ENCODE data around the gene CUL1. TPM values are rescaled to one million over a fixed set of nuclear protein-coding genes. Genes with fewer than 3 reads are reported as not detected.

CUL1 gene
- total RNA-seq, 2 donors from 2014 or later: 66.6 to 68.6 TPM

GRCh38 chr7:148712678-148713329 is 14.1 kb downstream of the CUL1 start:
- ATAC-seq (replicated peaks in 1 of 2): peak; percentile 21 to 56
- Mint-ChIP-seq H3K27ac (peak overlapping the region; percentile 24), H3K4me1 (ENCODE audit: low read depth) (peaks cover 85% of the 10 kb centered on the region)

GRCh38 chr7:148714498-148714897 is 15.8 kb downstream of the CUL1 start:
- no peaks in the 10 kb centered on the region for H3K9me3 Mint-ChIP-seq
- peak overlapping the region; percentile 18 for H3K27ac Mint-ChIP-seq
- H3K36me3 Mint-ChIP-seq (ENCODE audit: insufficient read depth in 2 of 2): peaks cover 2% of the 10 kb centered on the region in 2 donors
- H3K4me3 Mint-ChIP-seq: peak overlapping the region in 1 of 2 donors; percentile 13
- peaks cover 82% of the 10 kb centered on the region for H3K4me1 Mint-ChIP-seq (ENCODE audit: low read depth)
- H3K27me3 Mint-ChIP-seq (ENCODE audit: low read depth): no peaks in the 10 kb centered on the region
- DNase-seq (no peak), ATAC-seq (replicated peaks in 1 of 2) (peak; percentile 65 to 69)

More at GRCh38 chr7:148712678-148713329, 14.1 kb downstream of the CUL1 start:
- Mint-ChIP-seq H3K27me3 (ENCODE audit: low read depth) (no peaks in the 10 kb centered on the region), H3K9me3 (no peaks in the 10 kb centered on the region), H3K4me3 (peak overlapping the region in 1 of 2 donors; percentile 55), H3K36me3 (ENCODE audit: insufficient read depth in 2 of 2) (peaks cover 2% of the 10 kb centered on the region in 2 donors)
- no peak for DNase-seq

- no peaks in the 10 kb centered on the region for H3K27me3 Mint-ChIP-seq (ENCODE audit: low read depth)
- DNase-seq: no peak
- H3K27ac Mint-ChIP-seq: no peak overlapping the region
- ATAC-seq (replicated peaks in 1 of 2): peak in 1 of 2 donors; percentile 32
- no peak overlapping the region for H3K4me3 Mint-ChIP-seq
- peaks cover 82% of the 10 kb centered on the region for H3K4me1 Mint-ChIP-seq (ENCODE audit: low read depth)
- H3K9me3 Mint-ChIP-seq: no peaks in the 10 kb centered on the region
- peaks cover 2% of the 10 kb centered on the region in 2 donors for H3K36me3 Mint-ChIP-seq (ENCODE audit: insufficient read depth in 2 of 2)
These were observed 16.3 kb downstream of the CUL1 start for GRCh38 chr7:148715027-148715426.

- ATAC-seq (replicated peaks in 1 of 2) (no peak), DNase-seq (no peak)
- Mint-ChIP-seq H3K27ac (no peak overlapping the region), H3K4me3 (no peak overlapping the region), H3K36me3 (ENCODE audit: insufficient read depth in 2 of 2) (peaks cover 2% of the 10 kb centered on the region in 2 donors), H3K4me1 (ENCODE audit: low read depth) (peaks cover 80% of the 10 kb centered on the region), H3K9me3 (no peaks in the 10 kb centered on the region), H3K27me3 (ENCODE audit: low read depth) (no peaks in the 10 kb centered on the region)
These were observed 18.6 kb downstream of the CUL1 start for GRCh38 chr7:148717266-148717793.

GRCh38 chr7:148718431-148718830 is 19.7 kb downstream of the CUL1 start:
- no peak for DNase-seq
- peaks cover 79% of the 10 kb centered on the region for H3K4me1 Mint-ChIP-seq (ENCODE audit: low read depth)
- H3K9me3 Mint-ChIP-seq: no peaks in the 10 kb centered on the region
- H3K27ac Mint-ChIP-seq: no peak overlapping the region
- peaks cover 2% of the 10 kb centered on the region in 2 donors for H3K36me3 Mint-ChIP-seq (ENCODE audit: insufficient read depth in 2 of 2)
- no peaks in the 10 kb centered on the region for H3K27me3 Mint-ChIP-seq (ENCODE audit: low read depth)
- H3K4me3 Mint-ChIP-seq: no peak overlapping the region
- ATAC-seq (replicated peaks in 1 of 2): no peak

GRCh38 chr7:148719753-148720152 is 21.1 kb downstream of the CUL1 start:
- Mint-ChIP-seq H3K9me3 (no peaks in the 10 kb centered on the region), H3K4me3 (no peak overlapping the region), H3K4me1 (ENCODE audit: low read depth) (peaks cover 81% of the 10 kb centered on the region), H3K27ac (no peak overlapping the region), H3K36me3 (ENCODE audit: insufficient read depth in 2 of 2) (peaks cover 2% of the 10 kb centered on the region in 2 donors), H3K27me3 (ENCODE audit: low read depth) (no peaks in the 10 kb centered on the region)
- DNase-seq (no peak), ATAC-seq (replicated peaks in 1 of 2) (no peak)

- Mint-ChIP-seq H3K27ac (no peak overlapping the region), H3K9me3 (no peaks in the 10 kb centered on the region), H3K4me1 (ENCODE audit: low read depth) (peaks cover 81% of the 10 kb centered on the region)
These were observed 21.8 kb downstream of the CUL1 start for GRCh38 chr7:148720472-148720871.

GRCh38 chr7:148721390-148721789 is 22.7 kb downstream of the CUL1 start:
- Mint-ChIP-seq H3K4me1 (ENCODE audit: low read depth) (peaks cover 82% of the 10 kb centered on the region), H3K36me3 (ENCODE audit: insufficient read depth in 2 of 2) (peaks cover 2% of the 10 kb centered on the region in 2 donors), H3K4me3 (no peak overlapping the region), H3K27ac (no peak overlapping the region), H3K9me3 (no peaks in the 10 kb centered on the region), H3K27me3 (ENCODE audit: low read depth) (no peaks in the 10 kb centered on the region)
- no peak for ATAC-seq (replicated peaks in 1 of 2)
- no peak for DNase-seq

More at GRCh38 chr7:148720472-148720871, 21.8 kb downstream of the CUL1 start:
- DNase-seq (no peak), ATAC-seq (replicated peaks in 1 of 2) (no peak)
- no peaks in the 10 kb centered on the region for H3K27me3 Mint-ChIP-seq (ENCODE audit: low read depth)
- no peak overlapping the region for H3K4me3 Mint-ChIP-seq
- peaks cover 2% of the 10 kb centered on the region in 2 donors for H3K36me3 Mint-ChIP-seq (ENCODE audit: insufficient read depth in 2 of 2)

- peaks cover 0 to 2% of the 10 kb centered on the region in 2 donors for H3K36me3 Mint-ChIP-seq (ENCODE audit: insufficient read depth in 2 of 2)
- no peaks in the 10 kb centered on the region for H3K27me3 Mint-ChIP-seq (ENCODE audit: low read depth)
- H3K9me3 Mint-ChIP-seq: no peaks in the 10 kb centered on the region
- DNase-seq (no peak), ATAC-seq (replicated peaks in 1 of 2) (peak; percentile 48 to 59)
- peak overlapping the region; percentile 37 to 56 for H3K4me3 Mint-ChIP-seq
- peak overlapping the region; percentile 17 for H3K27ac Mint-ChIP-seq
- peaks cover 85% of the 10 kb centered on the region for H3K4me1 Mint-ChIP-seq (ENCODE audit: low read depth)
These were observed 23.9 kb downstream of the CUL1 start for GRCh38 chr7:148722340-148723165.

- Mint-ChIP-seq H3K4me3 (peak overlapping the region; percentile 37 to 56), H3K36me3 (ENCODE audit: insufficient read depth in 2 of 2) (no peaks in the 10 kb centered on the region), H3K9me3 (no peaks in the 10 kb centered on the region), H3K27me3 (ENCODE audit: low read depth) (no peaks in the 10 kb centered on the region), H3K4me1 (ENCODE audit: low read depth) (peaks cover 86% of the 10 kb centered on the region), H3K27ac (peak overlapping the region; percentile 17)
- ATAC-seq (replicated peaks in 1 of 2) (peak in 1 of 2 donors; percentile 10), DNase-seq (no peak)
These were observed 24.5 kb downstream of the CUL1 start for GRCh38 chr7:148723166-148723559.

- Mint-ChIP-seq H3K9me3 (no peaks in the 10 kb centered on the region), H3K4me1 (ENCODE audit: low read depth) (peaks cover 82% of the 10 kb centered on the region), H3K4me3 (no peak overlapping the region), H3K27me3 (ENCODE audit: low read depth) (no peaks in the 10 kb centered on the region), H3K36me3 (ENCODE audit: insufficient read depth in 2 of 2) (no peaks in the 10 kb centered on the region), H3K27ac (no peak overlapping the region)
- ATAC-seq (replicated peaks in 1 of 2): no peak
- DNase-seq: no peak
These were observed 25.1 kb downstream of the CUL1 start for GRCh38 chr7:148723846-148724245.

- Mint-ChIP-seq H3K27ac (peak overlapping the region; percentile 91), H3K9me3 (no peaks in the 10 kb centered on the region), H3K4me1 (ENCODE audit: low read depth) (peaks cover 63% of the 10 kb centered on the region), H3K4me3 (peak overlapping the region; percentile 30 to 72), H3K36me3 (ENCODE audit: insufficient read depth in 2 of 2) (peaks cover 0 to 2% of the 10 kb centered on the region in 2 donors), H3K27me3 (ENCODE audit: low read depth) (no peaks in the 10 kb centered on the region)
- ATAC-seq (replicated peaks in 1 of 2): peak in 1 of 2 donors; percentile 33
- no peak for DNase-seq
These were observed 27.7 kb downstream of the CUL1 start for GRCh38 chr7:148726385-148726784.
